Endothelial cell of umbilical vein (primary cell): ENCODE measurements around the gene SEZ6. TPM values are rescaled to one million over a fixed set of nuclear protein-coding genes. Genes with fewer than 3 reads are reported as not detected.
A peak's percentile ranks its signal among the peaks of the same experiment; 100 is the strongest.

ENCODE experiments used
- BruUV-seq: library from RNA; stranded (reverse); fragments of 400-500 nt; replicated peaks from 2 replicates; lab custom pipeline; 2021; lab: Mats Ljungman, UMichigan
- CTCF ChIA-PET: fragments of 300-600, 350-600 bp; sonication (Branson Sonifier 250); formaldehyde crosslinking; loops from one replicate; lab custom pipeline; 2021; ENCODE audit warnings: antibody characterized with exemption, inconsistent platforms; lab: Charles Lee
- POLR2A ChIA-PET: fragments of 300-600, 350-600 bp; sonication (Branson Sonifier 250); formaldehyde crosslinking; loops from one replicate; lab custom pipeline; 2021; ENCODE audit warnings: antibody characterized with exemption, inconsistent platforms; lab: Charles Lee
- DNase-seq: peaks from one replicate; pipeline ENCODE4 v3.0.0-alpha.2; 2011; ENCODE audit warnings: low read depth, low spot score
- FAIRE-seq: peaks from 2 replicates; lab custom pipeline; 2011; peaks lifted over from hg19 to GRCh38; lab: Jason Lieb, UNC
- H2AFZ ChIP-seq: 2 replicates; pipeline ENCODE4 v1.6.0; 2012; ENCODE audit warnings: low read depth, low read length, control low read depth, inconsistent platforms
- H3K27ac ChIP-seq: 2 replicates; pipeline ENCODE4 v1.5.1; 2011; ENCODE audit warnings: low read depth, mild to moderate bottlenecking, control low read depth, low read length, moderate library complexity; ENCODE audit not compliant: insufficient read depth
- H3K27me3 ChIP-seq, 2 experiments: 2 replicates each; pipeline versions ENCODE4 v1.6.0 to v1.6.1; 2011; ENCODE audit warnings: low read length in 2 of 2, mixed read lengths in 1 of 2; ENCODE audit not compliant: control insufficient read depth in 2 of 2, insufficient read depth in 2 of 2
- H3K36me3 ChIP-seq, 2 experiments: 2 replicates in 1 of 2; 3 replicates in 1 of 2; pipeline ENCODE4 v1.5.1; 2011; ENCODE audit warnings: low read length in 2 of 2, mild to moderate bottlenecking in 1 of 2, moderate library complexity in 1 of 2; ENCODE audit not compliant: control insufficient read depth in 2 of 2, insufficient read depth in 2 of 2; ENCODE audit errors: extremely low read depth in 1 of 2
- H3K4me1 ChIP-seq: 3 replicates; pipeline ENCODE4 v1.5.1; 2011; ENCODE audit warnings: mild to moderate bottlenecking, low read length; ENCODE audit not compliant: control insufficient read depth, insufficient read depth; ENCODE audit errors: extremely low read depth
- H3K4me2 ChIP-seq: 2 replicates; pipeline ENCODE4 v1.6.1; 2011; ENCODE audit warnings: low read length, control low read depth, mixed read lengths; ENCODE audit not compliant: insufficient read depth
- H3K4me3 ChIP-seq, 3 experiments: fragments of 200-600 bp in 1 of 3; sonication (generic), shearing (Covaris generic) in 1 of 3; replicated peaks in 1 of 3; 2 replicates each; pipeline ENCODE4 v1.5.1; 2011 to 2016; ENCODE audit warnings: control low read depth in 3 of 3, low read length in 3 of 3, mild to moderate bottlenecking in 2 of 3, inconsistent platforms in 1 of 3, low read depth in 1 of 3, moderate library complexity in 1 of 3; ENCODE audit not compliant: insufficient read depth in 1 of 3
- H3K79me2 ChIP-seq: 2 replicates; pipeline ENCODE4 v1.6.0; 2012; ENCODE audit warnings: low read length, inconsistent platforms; ENCODE audit not compliant: control insufficient read depth, insufficient read depth
- H3K9ac ChIP-seq: replicated peaks from 2 replicates; pipeline ENCODE3; 2011; ENCODE audit warnings: low read length, control low read depth; ENCODE audit not compliant: insufficient read depth; ENCODE audit errors: extremely low read depth
- H3K9me1 ChIP-seq: replicated peaks from 3 replicates; pipeline ENCODE4 v1.6.0; 2011; ENCODE audit warnings: mild to moderate bottlenecking, low read length; ENCODE audit not compliant: control insufficient read depth, insufficient read depth; ENCODE audit errors: extremely low read depth
- H3K9me3 ChIP-seq: replicated peaks from 2 replicates; pipeline ENCODE4 v1.5.1; 2012; ENCODE audit warnings: low read length, inconsistent platforms; ENCODE audit not compliant: control insufficient read depth, insufficient read depth
- H4K20me1 ChIP-seq: replicated peaks from 2 replicates; pipeline ENCODE3; 2011; ENCODE audit warnings: mild to moderate bottlenecking, low read length; ENCODE audit not compliant: control insufficient read depth, insufficient read depth; ENCODE audit errors: extremely low read depth
- EZH2 ChIP-seq: IDR thresholded peaks from 2 replicates; pipeline ENCODE4 v1.6.1; 2012; ENCODE audit warnings: borderline replicate concordance, low read depth, mild to moderate bottlenecking, moderate library complexity, low read length, inconsistent platforms; ENCODE audit not compliant: severe bottlenecking
- GATA2 ChIP-seq: IDR thresholded peaks from 2 replicates; pipeline ENCODE4 v1.7.0; 2011; ENCODE audit warnings: low read depth, mild to moderate bottlenecking, moderate library complexity, mixed read lengths, low read length; ENCODE audit not compliant: insufficient read length, insufficient read depth
- JUN ChIP-seq: IDR thresholded peaks from 2 replicates; pipeline ENCODE4 v1.6.1; 2011; ENCODE audit warnings: borderline replicate concordance, low read depth; ENCODE audit not compliant: insufficient read length, insufficient read depth
- MYC ChIP-seq: IDR thresholded peaks from one replicate; pipeline ENCODE4 v1.6.1; 2011; ENCODE audit warnings: mild to moderate bottlenecking, low read depth, low read length
- POLR2A ChIP-seq: IDR thresholded peaks from 2 replicates; pipeline ENCODE4 v1.6.1; 2012; ENCODE audit warnings: low read depth, mild to moderate bottlenecking, control low read depth, low read length
- POLR2AphosphoS5 ChIP-seq: IDR thresholded peaks from 2 replicates; pipeline ENCODE4 v1.6.1; 2012; ENCODE audit warnings: low read depth, mild to moderate bottlenecking, control low read depth, low read length, moderate library complexity; ENCODE audit not compliant: insufficient read depth
- dilution Hi-C: fragments of 300-500 bp; cut with MboI; formaldehyde crosslinking; loops from one replicate; pipeline ENCODE4 v1.15.0; 2019; ENCODE audit warnings: low sequenced_read_pairs; ENCODE audit not compliant: extremely low pct_ligation_motif_present
- intact Hi-C: fragments of 100-400 bp; cut with micrococcal nuclease; formaldehyde crosslinking; loops from one replicate; pipeline ENCODE4 v1.10.0; 2022
- polyA plus RNA-seq, 4 experiments: library from polyadenylated mRNA; depleted of rRNA in 3 of 4; stranded (reverse) in 3 of 4; unstranded in 1 of 4; fragments of >200 nt; gene quantifications; 2 replicates each; pipeline versions ENCODE4 v1.2.1 to v1.2.3, GENCODE V29; 2011 to 2012; ENCODE audit warnings: missing spikeins in 1 of 4
- total RNA-seq: library from RNA; stranded (reverse); gene quantifications from 2 replicates; pipeline ENCODE4 v1.2.3, GENCODE V29; 2021

The SEZ6 gene
- total and polyA plus RNA-seq, 2 donors (not counting 3 experiments of a cell fraction or from before 2014, with no cell fraction given), result not detected

DNA sequence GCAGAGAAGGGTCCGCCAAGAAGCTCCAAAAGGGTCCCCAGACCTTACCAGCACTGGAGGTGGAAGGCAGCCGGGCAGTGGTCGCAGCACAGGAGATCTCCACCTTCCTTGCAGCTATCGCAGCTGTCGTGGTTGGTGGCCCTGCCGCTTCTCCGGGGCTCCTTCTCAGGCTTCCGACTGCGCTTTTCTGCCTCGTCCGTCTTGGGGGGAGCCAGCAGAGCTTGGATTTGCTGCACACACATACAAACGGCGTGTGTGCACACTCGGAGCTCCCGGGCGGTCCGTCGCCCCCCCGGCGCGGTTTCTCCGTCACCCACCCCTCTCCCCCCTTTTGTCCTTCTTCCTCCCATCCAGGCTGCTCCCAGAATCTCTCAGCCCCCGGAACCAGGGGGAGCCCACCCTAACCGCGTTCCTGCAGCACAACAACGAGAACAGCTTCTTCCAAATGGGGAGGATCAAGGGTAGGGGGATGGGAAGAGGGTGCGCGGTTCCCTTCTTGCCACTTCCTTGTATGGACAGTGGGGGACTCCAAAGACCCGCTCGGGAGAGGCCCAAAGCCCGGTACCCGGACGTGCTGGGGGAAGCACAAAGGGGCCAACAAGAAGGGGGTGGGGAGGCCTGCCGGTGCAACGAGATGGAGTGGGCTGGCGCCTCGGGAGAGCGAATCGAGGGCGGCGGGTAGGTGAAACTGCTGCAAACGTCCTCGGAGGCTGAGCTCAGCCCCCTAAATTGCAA is 55.6 kb downstream of the SEZ6 start:
- no peaks in the 10 kb centered on the region for H3K36me3 ChIP-seq
- no peaks in the 10 kb centered on the region for H3K9me1 ChIP-seq
- CTCF ChIA-PET, result interaction anchor here (0.7 to 7.8 kb wide), 14 partner anchors 12 to 230 kb away, joined by 3 to 249 read pairs (median 6); partner anchors contain the start of genes NEK8, RPL23A and TLCD1
- TF ChIP-seq EZH2 (no peak), POLR2A (no peak), MYC (no peak), GATA2 (no peak), POLR2AphosphoS5 (no peak), JUN (no peak)
- dilution Hi-C loops, result no loop called here
- FAIRE-seq (peak; percentile 58), DNase-seq (peak; percentile 54)
- intact Hi-C loops, result loop anchor here (2.0 kb wide), 1 partner anchor 141 kb away; no protein-coding TSS in a partner anchor
- H3K9me3 ChIP-seq, result no peaks in the 10 kb centered on the region
- POLR2A ChIA-PET, result interaction anchor here (0.6 to 1.4 kb wide), 3 partner anchors 10 to 56 kb away, joined by 3 to 5 read pairs (median 4); no protein-coding TSS in a partner anchor
- H3K9ac ChIP-seq, result peak overlapping the region; percentile 85
- peaks cover 33% of the 10 kb centered on the region for H3K4me1 ChIP-seq
- peaks cover 40% of the 10 kb centered on the region for H3K79me2 ChIP-seq
- H3K4me3 ChIP-seq, result peak overlapping the region; percentile 74 to 95 (median 80)
- H3K27me3 ChIP-seq, result no peaks in the 10 kb centered on the region
- peak overlapping the region; percentile 82 for H3K27ac ChIP-seq
- no TSS peak for BruUV-seq
- H3K4me2 ChIP-seq, result peak overlapping the region; percentile 73
- no peaks in the 10 kb centered on the region for H4K20me1 ChIP-seq
- H2AFZ ChIP-seq, result peak overlapping the region; percentile 49
